Mononuclear cell (primary cell): ENCODE measurements around the gene ALDH18A1. TPM values are rescaled to one million over a fixed set of nuclear protein-coding genes. Genes with fewer than 3 reads are reported as not detected.

Experiments
- H3K27me3 ChIP-seq: 2 replicates; pipeline ENCODE4 v1.6.0; 2011; ENCODE audit warnings: low read length, control low read depth; ENCODE audit not compliant: insufficient read depth
- H3K4me1 ChIP-seq: 2 replicates; pipeline ENCODE4 v1.5.1; 2011; ENCODE audit warnings: mild to moderate bottlenecking, low read length, control low read depth; ENCODE audit not compliant: insufficient read depth
- H3K4me3 ChIP-seq: 2 replicates; pipeline ENCODE4 v1.5.1; 2011; ENCODE audit warnings: mild to moderate bottlenecking, low read length, moderate library complexity
- H3K9me3 ChIP-seq: 2 replicates; pipeline ENCODE4 v1.5.1; 2011; ENCODE audit warnings: low read depth, mild to moderate bottlenecking, control low read depth, low read length
- total RNA-seq: library from RNA; depleted of rRNA; stranded (reverse); fragments of >200 nt; gene quantifications from one replicate; pipeline ENCODE4 v1.2.3, GENCODE V29; 2012

Gene ALDH18A1
- total RNA-seq, 1 donor = 5.9 TPM

- Histone ChIP-seq H3K27me3 (peaks cover 17% of the 10 kb centered on the region), H3K4me3 (peak overlapping the region; percentile 81), H3K9me3 (no peaks in the 10 kb centered on the region), H3K4me1 (peaks cover 11% of the 10 kb centered on the region)
These were observed 96.0 kb downstream of the ALDH18A1 start for GRCh38 chr10:95560278-95561176.

GRCh38 chr10:95559896-95560277 lies 96.6 kb downstream of the ALDH18A1 start:
- peaks cover 11% of the 10 kb centered on the region for H3K4me1 ChIP-seq
- peaks cover 17% of the 10 kb centered on the region for H3K27me3 ChIP-seq
- no peaks in the 10 kb centered on the region for H3K9me3 ChIP-seq
- H3K4me3 ChIP-seq = no peak overlapping the region

DNA sequence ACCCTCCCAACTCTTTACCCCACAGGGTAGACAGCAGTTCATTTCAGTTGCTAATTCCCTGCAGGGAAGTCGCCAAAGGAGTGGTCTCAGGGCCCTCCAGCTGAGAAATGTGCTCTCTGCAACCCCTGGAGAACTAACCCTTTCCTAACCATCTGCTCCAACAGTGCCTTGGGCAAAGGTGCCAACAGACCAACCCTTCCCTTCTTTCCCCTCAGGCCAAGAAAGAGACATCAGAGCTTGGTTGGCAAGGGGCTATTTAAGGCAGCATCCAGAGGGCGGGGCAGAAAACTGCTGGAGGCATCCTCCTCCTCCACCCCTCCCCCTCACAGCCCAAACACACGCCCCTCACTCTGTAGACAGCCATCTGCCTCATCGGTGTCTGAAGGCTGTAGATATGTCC lies 97.0 kb downstream of the ALDH18A1 start:
- H3K27me3 ChIP-seq = peaks cover 17% of the 10 kb centered on the region
- peaks cover 11% of the 10 kb centered on the region for H3K4me1 ChIP-seq
- H3K9me3 ChIP-seq = no peaks in the 10 kb centered on the region
- H3K4me3 ChIP-seq = no peak overlapping the region

GRCh38 chr10:95558593-95559320 lies 97.8 kb downstream of the ALDH18A1 start:
- H3K9me3 ChIP-seq = no peaks in the 10 kb centered on the region
- H3K4me3 ChIP-seq = no peak overlapping the region
- peaks cover 17% of the 10 kb centered on the region for H3K27me3 ChIP-seq
- H3K4me1 ChIP-seq = peaks cover 11% of the 10 kb centered on the region

DNA sequence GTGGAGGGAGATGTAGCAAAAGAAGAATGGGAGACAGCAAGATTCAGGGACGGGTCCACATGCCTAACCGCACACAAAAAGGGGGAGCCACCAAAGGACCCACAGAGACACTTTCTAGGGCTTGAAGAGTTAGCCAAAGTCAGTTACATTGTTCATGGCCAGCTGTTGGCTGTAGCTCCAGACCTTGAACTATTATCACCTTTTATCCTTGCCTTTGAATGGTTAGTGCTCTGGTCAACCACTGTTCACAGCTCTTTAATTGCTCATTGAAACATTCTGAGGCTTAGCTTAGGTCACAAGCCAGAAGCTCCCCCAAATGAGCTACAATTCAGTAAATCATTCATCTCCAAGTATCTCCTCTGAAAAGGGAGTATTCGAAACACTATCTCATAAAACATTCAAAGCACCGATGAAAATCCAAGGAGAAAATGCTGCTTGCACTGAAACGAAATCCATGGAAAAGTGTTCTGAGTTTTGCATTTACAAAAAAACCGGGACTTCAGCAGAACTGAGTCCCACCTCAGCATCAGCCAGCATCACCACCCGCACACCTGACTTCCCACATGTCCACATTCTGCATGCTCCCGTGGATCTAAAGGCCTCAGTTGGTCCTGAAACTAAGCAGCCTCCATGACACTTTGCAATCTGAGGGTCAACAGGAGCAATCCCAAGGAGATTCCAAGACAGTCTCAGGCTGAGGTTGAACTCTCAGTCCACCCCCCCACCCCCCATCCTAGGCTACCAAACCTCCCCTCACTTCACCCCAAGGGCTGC lies 99.3 kb downstream of the ALDH18A1 start:
- Histone ChIP-seq H3K4me1 (peaks cover 11% of the 10 kb centered on the region), H3K4me3 (no peak overlapping the region), H3K9me3 (no peaks in the 10 kb centered on the region), H3K27me3 (peaks cover 17% of the 10 kb centered on the region)

Other genes with a start within 250 kb of the ALDH18A1 start
- 5.2 TPM for gene SORBS1, start 95.3 kb downstream of the ALDH18A1 start, total RNA-seq
- gene TCTN3, start 37.2 kb upstream of the ALDH18A1 start, total RNA-seq = 8.7 TPM
- 30.1 TPM for gene ENTPD1, start 99.5 kb upstream of the ALDH18A1 start, total RNA-seq